GM23338 (cell line): ENCODE measurements around the gene LRRC4. TPM values are rescaled to one million over a fixed set of nuclear protein-coding genes. Genes with fewer than 3 reads are reported as not detected.

Source experiments
- ATAC-seq: fragments of 200-7000 bp; cut with Tn5 transposase; 3 replicates; pipeline ENCODE4 v1.9.1; 2020
- DNase-seq: peaks from one replicate; pipeline ENCODE4 v3.0.0-alpha.2; 2015; ENCODE audit warnings: low spot score
- H2AFZ ChIP-seq: fragments of 200-600 bp; sonication (generic); 2 replicates; pipeline ENCODE4 v1.8.0; 2016; ENCODE audit warnings: antibody characterized with exemption, mild to moderate bottlenecking, moderate library complexity
- H3F3A ChIP-seq: fragments of 200-600 bp; sonication (generic); replicated peaks from 2 replicates; pipeline ENCODE4 v1.8.0; 2017; ENCODE audit warnings: antibody characterized with exemption, mixed run types, low read depth
- H3K27ac ChIP-seq: fragments of 200-600 bp; sonication (generic); 2 replicates; pipeline ENCODE4 v1.6.1; 2016; ENCODE audit warnings: low read depth
- H3K27me3 ChIP-seq: fragments of 200-600 bp; sonication (generic); 2 replicates; pipeline ENCODE4 v1.8.0; 2016; ENCODE audit warnings: mild to moderate bottlenecking, mixed run types, moderate library complexity; ENCODE audit not compliant: insufficient read depth
- H3K36me3 ChIP-seq: fragments of 200-600 bp; sonication (generic); 2 replicates; pipeline ENCODE4 v1.8.0; 2016; ENCODE audit warnings: mild to moderate bottlenecking; ENCODE audit not compliant: insufficient read depth
- H3K4me1 ChIP-seq: fragments of 200-600 bp; sonication (generic); 2 replicates; pipeline ENCODE4 v1.8.0; 2016; ENCODE audit warnings: mild to moderate bottlenecking, moderate library complexity; ENCODE audit not compliant: insufficient read depth
- H3K4me2 ChIP-seq: fragments of 200-600 bp; sonication (generic); 2 replicates; pipeline ENCODE4 v1.7.1; 2017; ENCODE audit warnings: mixed run types
- H3K4me3 ChIP-seq: fragments of 200-600 bp; sonication (generic); 2 replicates; pipeline ENCODE4 v1.6.1; 2016; ENCODE audit warnings: mixed run types
- H3K79me2 ChIP-seq: fragments of 200-600 bp; sonication (generic); replicated peaks from 2 replicates; pipeline ENCODE4 v1.8.0; 2017; ENCODE audit warnings: mild to moderate bottlenecking; ENCODE audit not compliant: insufficient read depth
- H3K9me2 ChIP-seq: fragments of 200-600 bp; sonication (generic); 2 replicates; pipeline ENCODE4 v1.8.0; 2017; ENCODE audit not compliant: insufficient read depth
- H4K20me1 ChIP-seq: fragments of 200-600 bp; sonication (generic); replicated peaks from 2 replicates; pipeline ENCODE4 v1.8.0; 2017; ENCODE audit warnings: mild to moderate bottlenecking; ENCODE audit not compliant: insufficient read depth
- H3K27ac Mint-ChIP-seq: 2 replicates; pipeline ENCODE4 v1.8.0; 2020; ENCODE audit warnings: inconsistent platforms, mild to moderate bottlenecking, moderate library complexity, mixed read lengths
- H3K27me3 Mint-ChIP-seq: 3 replicates; pipeline ENCODE4 v1.8.0; 2022; ENCODE audit warnings: low read depth, mild to moderate bottlenecking, moderate library complexity, mixed read lengths, inconsistent platforms; ENCODE audit not compliant: insufficient read depth, poor library complexity
- H3K36me3 Mint-ChIP-seq: 3 replicates; pipeline ENCODE4 v1.8.0; 2021; ENCODE audit warnings: low read depth, mild to moderate bottlenecking, inconsistent platforms, moderate library complexity, mixed read lengths
- H3K4me1 Mint-ChIP-seq: 3 replicates; pipeline ENCODE4 v1.8.0; 2020; ENCODE audit warnings: mild to moderate bottlenecking, inconsistent platforms, mixed read lengths
- H3K4me3 Mint-ChIP-seq: 3 replicates; pipeline ENCODE4 v1.8.0; 2021; ENCODE audit warnings: moderate library complexity, mild to moderate bottlenecking, inconsistent platforms, mixed read lengths
- H3K9me3 Mint-ChIP-seq: 3 replicates; pipeline ENCODE4 v1.8.0; 2020; ENCODE audit warnings: moderate library complexity, mild to moderate bottlenecking, inconsistent platforms, mixed read lengths
- CREB1 ChIP-seq: fragments of 250-450 bp; sonication (Bioruptor Pico); IDR thresholded peaks from 2 replicates; pipeline ENCODE4 v1.5.0; 2020; ENCODE audit warnings: low read depth, mild to moderate bottlenecking, moderate library complexity
- EZH2 ChIP-seq: fragments of 200-600 bp; sonication (generic); IDR thresholded peaks from one replicate; pipeline ENCODE4 v1.8.0; 2017; ENCODE audit warnings: antibody characterized with exemption, mild to moderate bottlenecking, low read depth; ENCODE audit not compliant: unreplicated experiment
- EZH2phosphoT487 ChIP-seq: fragments of 200-600 bp; sonication (generic); IDR thresholded peaks from one replicate; pipeline ENCODE4 v1.8.1; 2018; ENCODE audit warnings: antibody characterized with exemption; ENCODE audit not compliant: unreplicated experiment
- JUNB ChIP-seq: IDR thresholded peaks from one replicate; pipeline ENCODE4 v1.6.1; 2016; ENCODE audit warnings: antibody characterized with exemption; ENCODE audit not compliant: unreplicated experiment
- NANOG ChIP-seq: IDR thresholded peaks from 2 replicates; pipeline ENCODE4 v1.6.1; 2016; ENCODE audit warnings: antibody characterized with exemption, borderline replicate concordance
- POLR2AphosphoS5 ChIP-seq: IDR thresholded peaks from 2 replicates; pipeline ENCODE4 v1.6.1; 2016; ENCODE audit warnings: antibody characterized with exemption, low read depth
- STAT1 ChIP-seq: IDR thresholded peaks from one replicate; pipeline ENCODE4 v1.6.1; 2016; ENCODE audit warnings: antibody characterized with exemption; ENCODE audit not compliant: unreplicated experiment
- ZNF114 ChIP-seq: fragments of 250-450 bp; sonication (Bioruptor Pico); IDR thresholded peaks from 2 replicates; pipeline ENCODE4 v1.5.0; 2020; ENCODE audit warnings: mild to moderate bottlenecking, moderate library complexity
- ZNF331 ChIP-seq: fragments of 250-450 bp; sonication (Bioruptor Pico); IDR thresholded peaks from 2 replicates; pipeline ENCODE4 v1.5.0; 2020; ENCODE audit warnings: low read depth, mild to moderate bottlenecking, moderate library complexity
- polyA plus RNA-seq: library from polyadenylated mRNA; unstranded; fragments of >200 nt; fragmentation: Nextera tagmentation; extraction: Ambion mirVana; gene quantifications from 2 replicates; pipeline ENCODE4 v1.2.1, GENCODE V29; 2016
- total RNA-seq: library from RNA; depleted of rRNA; stranded (reverse); fragments of >200 nt; shearing (Covaris generic); gene quantifications from 2 replicates; pipeline ENCODE4 v1.2.3, GENCODE V29; 2014
- TF ChIP-seq, protein P1 (sequence below), 2 experiments: fragments of 200-600 bp in 1 of 2; sonication (generic) in 1 of 2; conservative IDR thresholded peaks; 2 replicates each; pipeline versions ENCODE4 v1.5.1 to v1.6.1; 2016 to 2017; ENCODE audit warnings: antibody characterized with exemption in 2 of 2, low read depth in 2 of 2, mild to moderate bottlenecking in 2 of 2, moderate library complexity in 1 of 2
- TF ChIP-seq, protein P2 (sequence below): IDR thresholded peaks from one replicate; pipeline ENCODE4 v1.6.1; 2018; ENCODE audit warnings: antibody characterized with exemption; ENCODE audit not compliant: unreplicated experiment
- TF ChIP-seq, protein P3 (sequence below): fragments of 250-450 bp; sonication (Bioruptor Pico); IDR thresholded peaks from 2 replicates; pipeline ENCODE4 v1.5.0; 2020; ENCODE audit warnings: mild to moderate bottlenecking, moderate library complexity
- TF ChIP-seq, protein P4 (sequence below): IDR thresholded peaks from 2 replicates; pipeline ENCODE4 v1.6.1; 2016; ENCODE audit warnings: antibody characterized with exemption

The LRRC4 gene
- total and polyA plus RNA-seq, 2 experiments from 2014 or later = 1.9 to 5.2 TPM

DNA sequence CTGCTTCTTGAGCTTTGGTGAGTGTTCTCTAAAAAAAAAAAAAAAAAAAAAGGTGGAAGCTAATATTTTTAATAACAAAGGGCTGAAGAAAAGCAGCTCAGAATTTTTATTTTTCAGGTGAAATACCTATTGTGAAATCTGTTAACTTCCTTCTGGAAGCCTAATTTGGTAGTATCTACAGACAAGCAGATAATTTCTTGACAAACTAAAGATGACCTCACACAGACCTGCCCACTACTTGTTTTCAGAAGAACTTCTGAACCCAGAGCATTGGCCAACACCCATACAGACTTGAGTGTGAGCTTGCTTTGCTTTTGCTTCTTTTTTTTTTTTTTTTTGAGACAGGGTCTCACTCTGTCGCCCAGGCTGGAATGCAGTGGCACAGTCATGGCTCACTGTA lies 31.2 kb downstream of the LRRC4 start:
- Histone ChIP-seq H3K9me2 (peaks cover 6% of the 10 kb centered on the region; the same call in 1 of the 2 replicates), H3K27me3 (no peaks in the 10 kb centered on the region), H3K79me2 (peaks cover 10% of the 10 kb centered on the region), H3K36me3 (no peaks in the 10 kb centered on the region; the same call in 1 of the 2 replicates), H3K4me2 (no peak overlapping the region), H3K27ac (no peak overlapping the region), H2AFZ (no peak overlapping the region), H3F3A (no peaks in the 10 kb centered on the region), H3K4me1 (peaks cover 17% of the 10 kb centered on the region), H4K20me1 (peaks cover 18% of the 10 kb centered on the region), H3K4me3 (no peak overlapping the region)
- Mint-ChIP-seq H3K27ac (no peak overlapping the region), H3K27me3 (peaks cover 2% of the 10 kb centered on the region), H3K4me1 (peaks cover 35% of the 10 kb centered on the region), H3K9me3 (no peaks in the 10 kb centered on the region), H3K4me3 (no peak overlapping the region), H3K36me3 (no peaks in the 10 kb centered on the region)
- ATAC-seq (no peak), DNase-seq (no peak)
- TF ChIP-seq STAT1 = no peak
- no peak for TF ChIP-seq CREB1
- TF ChIP-seq ZNF331 (CRISPR knock-in tag) = no peak
- no peak for TF ChIP-seq EZH2
- no peak for TF ChIP-seq JUNB
- TF ChIP-seq, protein P1, sequence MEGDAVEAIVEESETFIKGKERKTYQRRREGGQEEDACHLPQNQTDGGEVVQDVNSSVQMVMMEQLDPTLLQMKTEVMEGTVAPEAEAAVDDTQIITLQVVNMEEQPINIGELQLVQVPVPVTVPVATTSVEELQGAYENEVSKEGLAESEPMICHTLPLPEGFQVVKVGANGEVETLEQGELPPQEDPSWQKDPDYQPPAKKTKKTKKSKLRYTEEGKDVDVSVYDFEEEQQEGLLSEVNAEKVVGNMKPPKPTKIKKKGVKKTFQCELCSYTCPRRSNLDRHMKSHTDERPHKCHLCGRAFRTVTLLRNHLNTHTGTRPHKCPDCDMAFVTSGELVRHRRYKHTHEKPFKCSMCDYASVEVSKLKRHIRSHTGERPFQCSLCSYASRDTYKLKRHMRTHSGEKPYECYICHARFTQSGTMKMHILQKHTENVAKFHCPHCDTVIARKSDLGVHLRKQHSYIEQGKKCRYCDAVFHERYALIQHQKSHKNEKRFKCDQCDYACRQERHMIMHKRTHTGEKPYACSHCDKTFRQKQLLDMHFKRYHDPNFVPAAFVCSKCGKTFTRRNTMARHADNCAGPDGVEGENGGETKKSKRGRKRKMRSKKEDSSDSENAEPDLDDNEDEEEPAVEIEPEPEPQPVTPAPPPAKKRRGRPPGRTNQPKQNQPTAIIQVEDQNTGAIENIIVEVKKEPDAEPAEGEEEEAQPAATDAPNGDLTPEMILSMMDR (conservative IDR thresholded peaks at IDR 0.05; ENCODE audit: low read depth in 2 of 2) = no peak
- no peak for TF ChIP-seq POLR2AphosphoS5
- TF ChIP-seq, protein P2, sequence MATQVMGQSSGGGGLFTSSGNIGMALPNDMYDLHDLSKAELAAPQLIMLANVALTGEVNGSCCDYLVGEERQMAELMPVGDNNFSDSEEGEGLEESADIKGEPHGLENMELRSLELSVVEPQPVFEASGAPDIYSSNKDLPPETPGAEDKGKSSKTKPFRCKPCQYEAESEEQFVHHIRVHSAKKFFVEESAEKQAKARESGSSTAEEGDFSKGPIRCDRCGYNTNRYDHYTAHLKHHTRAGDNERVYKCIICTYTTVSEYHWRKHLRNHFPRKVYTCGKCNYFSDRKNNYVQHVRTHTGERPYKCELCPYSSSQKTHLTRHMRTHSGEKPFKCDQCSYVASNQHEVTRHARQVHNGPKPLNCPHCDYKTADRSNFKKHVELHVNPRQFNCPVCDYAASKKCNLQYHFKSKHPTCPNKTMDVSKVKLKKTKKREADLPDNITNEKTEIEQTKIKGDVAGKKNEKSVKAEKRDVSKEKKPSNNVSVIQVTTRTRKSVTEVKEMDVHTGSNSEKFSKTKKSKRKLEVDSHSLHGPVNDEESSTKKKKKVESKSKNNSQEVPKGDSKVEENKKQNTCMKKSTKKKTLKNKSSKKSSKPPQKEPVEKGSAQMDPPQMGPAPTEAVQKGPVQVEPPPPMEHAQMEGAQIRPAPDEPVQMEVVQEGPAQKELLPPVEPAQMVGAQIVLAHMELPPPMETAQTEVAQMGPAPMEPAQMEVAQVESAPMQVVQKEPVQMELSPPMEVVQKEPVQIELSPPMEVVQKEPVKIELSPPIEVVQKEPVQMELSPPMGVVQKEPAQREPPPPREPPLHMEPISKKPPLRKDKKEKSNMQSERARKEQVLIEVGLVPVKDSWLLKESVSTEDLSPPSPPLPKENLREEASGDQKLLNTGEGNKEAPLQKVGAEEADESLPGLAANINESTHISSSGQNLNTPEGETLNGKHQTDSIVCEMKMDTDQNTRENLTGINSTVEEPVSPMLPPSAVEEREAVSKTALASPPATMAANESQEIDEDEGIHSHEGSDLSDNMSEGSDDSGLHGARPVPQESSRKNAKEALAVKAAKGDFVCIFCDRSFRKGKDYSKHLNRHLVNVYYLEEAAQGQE = no peak
- TF ChIP-seq EZH2phosphoT487 = no peak
- no peak for TF ChIP-seq ZNF114
- TF ChIP-seq, protein P3, sequence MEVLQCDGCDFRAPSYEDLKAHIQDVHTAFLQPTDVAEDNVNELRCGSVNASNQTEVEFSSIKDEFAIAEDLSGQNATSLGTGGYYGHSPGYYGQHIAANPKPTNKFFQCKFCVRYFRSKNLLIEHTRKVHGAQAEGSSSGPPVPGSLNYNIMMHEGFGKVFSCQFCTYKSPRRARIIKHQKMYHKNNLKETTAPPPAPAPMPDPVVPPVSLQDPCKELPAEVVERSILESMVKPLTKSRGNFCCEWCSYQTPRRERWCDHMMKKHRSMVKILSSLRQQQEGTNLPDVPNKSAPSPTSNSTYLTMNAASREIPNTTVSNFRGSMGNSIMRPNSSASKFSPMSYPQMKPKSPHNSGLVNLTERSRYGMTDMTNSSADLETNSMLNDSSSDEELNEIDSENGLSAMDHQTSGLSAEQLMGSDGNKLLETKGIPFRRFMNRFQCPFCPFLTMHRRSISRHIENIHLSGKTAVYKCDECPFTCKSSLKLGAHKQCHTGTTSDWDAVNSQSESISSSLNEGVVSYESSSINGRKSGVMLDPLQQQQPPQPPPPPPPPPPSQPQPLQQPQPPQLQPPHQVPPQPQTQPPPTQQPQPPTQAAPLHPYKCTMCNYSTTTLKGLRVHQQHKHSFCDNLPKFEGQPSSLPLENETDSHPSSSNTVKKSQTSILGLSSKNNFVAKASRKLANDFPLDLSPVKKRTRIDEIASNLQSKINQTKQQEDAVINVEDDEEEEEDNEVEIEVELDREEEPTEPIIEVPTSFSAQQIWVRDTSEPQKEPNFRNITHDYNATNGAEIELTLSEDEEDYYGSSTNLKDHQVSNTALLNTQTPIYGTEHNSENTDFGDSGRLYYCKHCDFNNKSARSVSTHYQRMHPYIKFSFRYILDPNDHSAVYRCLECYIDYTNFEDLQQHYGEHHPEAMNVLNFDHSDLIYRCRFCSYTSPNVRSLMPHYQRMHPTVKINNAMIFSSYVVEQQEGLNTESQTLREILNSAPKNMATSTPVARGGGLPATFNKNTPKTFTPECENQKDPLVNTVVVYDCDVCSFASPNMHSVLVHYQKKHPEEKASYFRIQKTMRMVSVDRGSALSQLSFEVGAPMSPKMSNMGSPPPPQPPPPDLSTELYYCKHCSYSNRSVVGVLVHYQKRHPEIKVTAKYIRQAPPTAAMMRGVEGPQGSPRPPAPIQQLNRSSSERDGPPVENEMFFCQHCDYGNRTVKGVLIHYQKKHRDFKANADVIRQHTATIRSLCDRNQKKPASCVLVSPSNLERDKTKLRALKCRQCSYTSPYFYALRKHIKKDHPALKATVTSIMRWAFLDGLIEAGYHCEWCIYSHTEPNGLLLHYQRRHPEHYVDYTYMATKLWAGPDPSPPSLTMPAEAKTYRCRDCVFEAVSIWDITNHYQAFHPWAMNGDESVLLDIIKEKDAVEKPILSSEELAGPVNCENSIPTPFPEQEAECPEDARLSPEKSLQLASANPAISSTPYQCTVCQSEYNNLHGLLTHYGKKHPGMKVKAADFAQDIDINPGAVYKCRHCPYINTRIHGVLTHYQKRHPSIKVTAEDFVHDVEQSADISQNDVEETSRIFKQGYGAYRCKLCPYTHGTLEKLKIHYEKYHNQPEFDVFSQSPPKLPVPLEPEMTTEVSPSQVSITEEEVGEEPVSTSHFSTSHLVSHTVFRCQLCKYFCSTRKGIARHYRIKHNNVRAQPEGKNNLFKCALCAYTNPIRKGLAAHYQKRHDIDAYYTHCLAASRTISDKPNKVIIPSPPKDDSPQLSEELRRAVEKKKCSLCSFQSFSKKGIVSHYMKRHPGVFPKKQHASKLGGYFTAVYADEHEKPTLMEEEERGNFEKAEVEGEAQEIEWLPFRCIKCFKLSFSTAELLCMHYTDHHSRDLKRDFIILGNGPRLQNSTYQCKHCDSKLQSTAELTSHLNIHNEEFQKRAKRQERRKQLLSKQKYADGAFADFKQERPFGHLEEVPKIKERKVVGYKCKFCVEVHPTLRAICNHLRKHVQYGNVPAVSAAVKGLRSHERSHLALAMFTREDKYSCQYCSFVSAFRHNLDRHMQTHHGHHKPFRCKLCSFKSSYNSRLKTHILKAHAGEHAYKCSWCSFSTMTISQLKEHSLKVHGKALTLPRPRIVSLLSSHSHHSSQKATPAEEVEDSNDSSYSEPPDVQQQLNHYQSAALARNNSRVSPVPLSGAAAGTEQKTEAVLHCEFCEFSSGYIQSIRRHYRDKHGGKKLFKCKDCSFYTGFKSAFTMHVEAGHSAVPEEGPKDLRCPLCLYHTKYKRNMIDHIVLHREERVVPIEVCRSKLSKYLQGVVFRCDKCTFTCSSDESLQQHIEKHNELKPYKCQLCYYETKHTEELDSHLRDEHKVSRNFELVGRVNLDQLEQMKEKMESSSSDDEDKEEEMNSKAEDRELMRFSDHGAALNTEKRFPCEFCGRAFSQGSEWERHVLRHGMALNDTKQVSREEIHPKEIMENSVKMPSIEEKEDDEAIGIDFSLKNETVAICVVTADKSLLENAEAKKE (CRISPR knock-in tag) = no peak
- TF ChIP-seq NANOG = no peak
- TF ChIP-seq, protein P4, sequence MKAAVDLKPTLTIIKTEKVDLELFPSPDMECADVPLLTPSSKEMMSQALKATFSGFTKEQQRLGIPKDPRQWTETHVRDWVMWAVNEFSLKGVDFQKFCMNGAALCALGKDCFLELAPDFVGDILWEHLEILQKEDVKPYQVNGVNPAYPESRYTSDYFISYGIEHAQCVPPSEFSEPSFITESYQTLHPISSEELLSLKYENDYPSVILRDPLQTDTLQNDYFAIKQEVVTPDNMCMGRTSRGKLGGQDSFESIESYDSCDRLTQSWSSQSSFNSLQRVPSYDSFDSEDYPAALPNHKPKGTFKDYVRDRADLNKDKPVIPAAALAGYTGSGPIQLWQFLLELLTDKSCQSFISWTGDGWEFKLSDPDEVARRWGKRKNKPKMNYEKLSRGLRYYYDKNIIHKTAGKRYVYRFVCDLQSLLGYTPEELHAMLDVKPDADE = no peak
